Limb (tissue), 2 donors: Measurements from ENCODE around the gene KCNIP3.

Source experiments
- DNase-seq, 2 donors: peaks; one replicate each; pipeline ENCODE4 v3.0.0-alpha.2; 2016; ENCODE audit errors: extremely low spot score in 2 of 2

The KCNIP3 gene

DNA sequence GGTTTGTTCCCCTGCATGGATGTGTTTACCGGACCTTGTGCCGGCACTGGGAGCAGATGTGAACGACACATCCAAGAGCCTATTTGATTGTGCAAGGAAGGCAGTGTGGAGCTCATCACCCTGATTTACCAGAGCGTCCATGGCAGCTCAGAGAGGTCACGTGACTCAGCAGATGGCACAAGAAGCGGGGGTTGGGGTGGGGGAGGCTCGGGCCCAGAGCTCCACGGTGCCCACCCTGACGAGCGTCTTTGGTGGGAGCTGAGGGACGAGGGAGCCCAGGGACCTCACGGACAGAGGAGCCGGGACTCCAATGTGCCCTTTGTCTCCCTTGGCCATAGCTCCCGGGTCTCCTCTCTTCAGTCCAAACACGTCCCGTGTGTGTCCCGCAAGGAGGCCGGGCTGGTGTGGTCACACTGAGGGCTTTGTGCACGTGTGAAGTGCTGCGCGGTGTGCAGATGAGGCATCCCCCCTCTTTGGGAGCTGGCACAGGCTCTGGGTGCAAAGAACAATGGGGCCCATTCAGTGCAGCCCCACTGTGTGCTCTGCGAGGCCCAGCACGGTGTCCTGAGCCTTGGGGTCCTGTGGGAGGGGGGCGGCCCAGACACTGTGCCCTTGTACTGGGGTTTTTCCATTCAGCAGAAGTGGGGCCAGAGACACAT is 15.5 kb downstream of the KCNIP3 start:
- DNase-seq = no peak

DNA sequence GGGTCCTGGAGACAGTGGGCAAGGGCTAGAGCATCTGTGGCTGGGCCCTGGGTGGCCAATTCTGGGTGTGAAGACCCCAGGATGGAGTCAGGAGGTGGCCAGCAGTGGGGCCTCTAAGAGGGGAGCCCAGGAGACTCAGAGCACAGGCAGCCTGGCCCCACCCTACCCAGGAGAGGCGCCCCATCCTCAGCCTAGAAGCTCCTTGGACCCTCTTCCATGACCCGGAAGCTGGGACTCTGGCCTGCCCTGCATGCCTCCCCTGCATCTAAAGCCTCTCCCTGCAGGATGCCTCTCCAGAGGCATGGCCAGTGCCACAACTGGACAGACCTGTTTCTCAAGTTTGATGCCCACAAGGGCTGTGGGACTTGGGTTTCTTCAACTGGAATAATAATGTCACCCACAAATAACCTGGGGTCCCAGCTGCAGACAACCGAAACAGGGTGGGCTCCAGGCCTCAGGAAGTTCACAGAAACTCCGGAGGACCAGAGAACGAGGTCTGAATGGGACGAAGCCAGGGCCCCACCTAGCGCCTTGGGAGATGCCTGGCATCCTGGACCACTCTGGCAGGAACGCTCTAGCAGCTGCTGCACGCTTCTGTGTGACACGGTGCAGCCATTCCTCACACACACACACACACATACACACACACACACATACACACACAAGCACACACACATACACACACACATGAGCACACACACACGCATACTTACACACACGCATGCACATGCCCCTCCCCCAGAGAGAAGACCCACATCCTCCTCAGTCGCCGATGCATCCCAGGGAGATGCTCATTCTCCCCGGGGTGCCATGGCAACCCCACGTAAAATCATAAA is 16.4 kb downstream of the KCNIP3 start:
- no peak for DNase-seq

DNA sequence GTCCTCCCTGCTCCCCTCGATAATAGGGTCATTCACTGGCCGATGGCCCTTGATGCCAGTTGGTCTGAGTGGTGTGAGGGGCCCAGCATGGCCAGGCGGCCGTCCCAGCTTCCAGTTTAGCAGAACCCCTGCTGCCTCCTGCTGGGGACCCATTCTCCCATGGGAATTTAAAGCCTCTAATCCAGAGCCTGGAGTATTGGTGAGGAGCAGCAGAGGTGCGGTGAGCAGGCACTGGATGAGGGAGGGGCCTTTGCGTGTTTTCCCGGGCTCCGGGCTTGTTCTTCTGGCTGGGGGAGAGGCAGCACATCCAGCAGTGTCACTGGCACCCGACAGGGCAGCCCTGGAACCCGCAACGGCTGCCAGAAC is 17.4 kb downstream of the KCNIP3 start:
- no peak for DNase-seq

DNA sequence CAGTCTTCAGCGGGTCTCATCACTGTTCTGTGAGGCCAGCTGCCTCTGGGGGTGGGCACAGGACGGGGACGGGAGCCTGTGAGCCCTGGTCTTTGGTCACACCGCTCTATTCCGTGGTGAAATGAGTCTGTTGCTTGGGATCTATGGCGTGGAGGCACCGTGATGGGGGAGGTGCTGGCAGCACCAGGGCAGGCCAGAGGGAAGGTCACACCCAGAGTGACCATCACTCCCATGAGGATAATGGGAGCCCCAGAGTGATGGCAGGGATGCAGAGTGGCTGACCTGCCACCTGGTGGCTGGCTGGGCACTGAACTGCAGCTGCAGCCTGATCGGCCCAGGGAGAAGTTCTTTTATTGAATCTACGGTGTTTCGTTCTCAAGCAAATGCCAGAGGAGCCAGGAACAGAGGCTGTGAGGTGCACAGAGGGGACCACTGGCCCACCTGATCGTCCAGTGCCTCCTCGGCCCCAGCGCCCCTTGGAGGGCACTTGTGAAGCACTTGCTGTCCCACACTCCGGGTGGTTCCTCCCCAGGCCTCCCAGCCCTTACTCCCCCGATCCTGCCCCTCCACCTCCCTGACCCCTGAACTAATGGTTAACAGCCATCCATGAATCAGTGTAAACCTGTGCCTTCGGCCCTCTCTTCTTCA is 17.9 kb downstream of the KCNIP3 start:
- DNase-seq = no peak

DNA sequence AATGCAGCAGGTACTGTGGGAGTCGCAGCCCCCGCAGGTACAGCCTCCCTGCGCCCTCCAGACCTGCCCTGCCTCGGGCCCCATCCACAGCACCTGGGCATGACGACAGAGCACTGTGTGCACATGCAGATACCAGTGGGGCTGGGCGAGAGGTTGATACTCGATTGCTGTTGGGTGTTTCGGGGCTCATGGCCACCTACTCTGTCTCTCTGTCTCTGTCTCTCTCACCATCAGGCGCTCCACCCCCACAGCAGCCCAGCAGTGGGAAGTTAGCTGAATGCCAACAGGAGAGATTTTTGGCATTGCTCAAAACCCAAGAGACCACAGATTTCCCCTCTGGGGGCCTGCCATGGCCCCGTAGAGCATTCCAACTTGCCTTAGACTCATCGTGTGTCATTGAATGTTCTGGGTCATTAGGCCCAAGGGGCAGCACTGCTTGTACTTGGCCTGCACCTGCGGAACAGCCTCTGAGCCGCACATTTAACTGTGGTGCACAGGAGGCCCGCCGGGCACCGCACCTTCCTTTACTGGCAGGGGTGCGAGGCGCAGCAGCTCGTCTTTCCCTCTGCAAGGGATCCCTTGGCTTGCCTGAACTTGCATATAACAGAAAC is 18.8 kb downstream of the KCNIP3 start:
- no peak for DNase-seq

DNA sequence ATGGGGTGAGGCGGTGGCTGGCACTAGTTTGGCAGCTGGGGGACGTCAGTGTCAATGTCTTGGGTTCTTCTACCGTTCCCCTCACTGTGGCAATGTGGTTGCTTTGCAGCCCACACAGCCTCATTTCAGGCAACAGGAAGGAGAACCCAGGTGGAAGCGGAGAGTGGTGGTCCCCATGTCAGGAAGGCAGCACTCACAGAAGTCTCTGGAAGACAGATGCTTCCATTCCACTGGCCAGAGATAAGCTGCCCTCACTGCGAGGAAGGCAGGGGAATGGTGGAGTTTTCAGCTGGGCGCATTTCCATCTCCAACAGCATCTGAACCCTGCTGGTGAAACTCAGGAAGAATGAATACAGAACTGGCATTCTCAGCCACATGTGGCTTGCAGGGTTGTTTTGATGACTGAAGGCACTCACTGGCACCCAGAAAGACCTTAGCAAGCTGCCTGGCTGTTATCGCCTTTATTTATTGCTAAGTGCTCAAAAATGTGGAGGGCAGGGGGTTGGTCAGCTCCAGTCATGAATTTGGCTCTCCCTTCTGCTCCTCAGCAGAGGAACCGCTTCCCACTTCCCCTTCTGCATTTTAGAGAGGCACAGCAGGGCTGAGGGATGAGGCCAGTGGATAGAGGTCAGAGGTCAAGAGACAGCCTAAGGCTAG is 19.4 kb downstream of the KCNIP3 start:
- no peak for DNase-seq

DNA sequence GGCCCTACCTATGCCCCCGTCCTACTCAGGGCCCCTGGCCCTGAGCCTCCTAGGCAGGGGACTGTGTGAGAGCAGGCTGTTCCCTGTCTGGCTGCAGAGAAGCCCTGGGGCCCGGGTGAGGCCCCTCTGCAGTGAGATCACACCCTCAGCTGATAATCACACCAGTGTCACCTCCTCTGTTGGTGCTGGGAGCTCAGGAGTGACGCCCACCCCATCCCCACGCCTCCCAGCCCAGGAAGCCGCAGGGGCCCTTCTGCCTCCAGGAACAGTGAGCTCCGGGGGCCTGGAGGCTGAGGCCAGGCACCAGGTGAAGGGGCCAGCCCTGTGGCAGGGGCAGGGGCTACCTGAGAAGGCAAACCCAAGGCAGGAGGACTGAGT is 20.0 kb downstream of the KCNIP3 start:
- no peak for DNase-seq

DNA sequence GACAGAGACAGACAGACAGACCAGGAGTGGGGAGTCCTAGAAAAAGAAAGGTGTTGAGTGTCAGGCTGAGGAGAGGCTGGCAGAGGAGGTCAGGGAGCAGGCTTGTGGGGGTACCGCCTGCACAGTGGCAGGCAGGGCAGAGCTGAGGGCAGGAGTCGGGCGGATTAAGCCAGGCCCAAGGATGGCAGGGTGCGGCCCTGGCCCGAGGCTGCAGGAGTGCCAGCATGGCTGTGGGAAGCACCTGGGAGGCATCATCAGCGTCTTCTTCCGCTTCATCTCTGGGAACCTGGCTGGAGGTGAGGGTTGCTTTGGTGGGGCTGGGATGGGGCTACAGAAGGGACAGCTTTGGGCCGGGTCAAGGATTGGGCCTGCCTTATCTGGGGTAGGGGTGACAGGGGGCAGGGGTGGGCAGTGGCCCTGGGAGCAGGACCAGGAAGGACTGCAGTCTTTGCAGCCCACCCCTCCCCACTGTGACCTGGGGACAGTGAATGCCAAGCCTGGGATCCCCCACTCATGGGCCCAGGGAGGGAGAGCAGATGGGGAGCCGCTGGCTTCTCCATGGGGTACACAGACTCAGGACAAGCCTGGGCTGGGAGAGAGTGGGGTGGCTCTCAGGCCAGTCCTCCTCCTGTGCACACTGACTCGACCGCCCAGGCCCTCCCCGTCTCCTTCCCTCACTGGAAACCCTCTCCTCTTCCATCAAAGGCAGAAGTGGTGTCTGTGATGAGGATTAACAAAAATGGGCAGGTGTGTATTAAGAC is 20.7 kb downstream of the KCNIP3 start:
- DNase-seq = no peak

DNA sequence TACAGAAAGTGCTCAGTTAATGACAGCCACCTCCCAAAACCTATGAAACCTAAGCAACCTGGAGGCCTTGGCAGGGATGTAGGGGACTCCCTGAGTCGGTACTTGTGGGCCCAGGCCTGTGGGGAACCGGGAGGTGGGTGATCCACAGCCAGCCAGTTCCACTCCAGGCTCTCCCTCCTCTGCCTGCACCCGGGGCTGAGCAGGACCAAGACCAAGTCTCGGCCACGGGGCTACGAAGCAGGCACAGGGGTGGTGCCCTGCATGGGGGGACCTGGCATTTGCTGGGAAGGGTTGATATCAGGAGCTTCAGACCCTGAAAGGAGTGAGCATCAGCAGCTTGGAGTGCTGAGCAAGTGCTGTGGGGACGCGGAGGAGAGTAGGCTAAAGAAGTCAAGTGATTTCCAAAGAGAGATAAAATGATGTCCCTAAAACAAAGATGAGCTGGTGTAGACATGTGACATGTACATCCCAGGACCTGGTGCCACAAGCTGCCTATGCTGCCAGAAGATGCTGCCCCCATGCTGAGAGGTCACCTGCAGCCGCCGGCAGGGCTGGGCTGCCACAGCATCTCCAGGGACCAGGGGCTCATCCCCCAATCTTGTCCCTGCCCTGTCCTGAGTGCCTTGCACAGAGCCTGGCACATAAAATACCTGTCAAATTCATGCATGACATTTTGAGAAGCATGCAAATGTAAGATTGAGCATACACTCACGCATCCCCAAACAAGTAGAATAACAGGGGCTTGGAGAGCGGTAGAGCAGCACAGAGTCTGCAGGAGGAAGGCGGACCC is 21.5 kb downstream of the KCNIP3 start:
- DNase-seq = no peak

DNA sequence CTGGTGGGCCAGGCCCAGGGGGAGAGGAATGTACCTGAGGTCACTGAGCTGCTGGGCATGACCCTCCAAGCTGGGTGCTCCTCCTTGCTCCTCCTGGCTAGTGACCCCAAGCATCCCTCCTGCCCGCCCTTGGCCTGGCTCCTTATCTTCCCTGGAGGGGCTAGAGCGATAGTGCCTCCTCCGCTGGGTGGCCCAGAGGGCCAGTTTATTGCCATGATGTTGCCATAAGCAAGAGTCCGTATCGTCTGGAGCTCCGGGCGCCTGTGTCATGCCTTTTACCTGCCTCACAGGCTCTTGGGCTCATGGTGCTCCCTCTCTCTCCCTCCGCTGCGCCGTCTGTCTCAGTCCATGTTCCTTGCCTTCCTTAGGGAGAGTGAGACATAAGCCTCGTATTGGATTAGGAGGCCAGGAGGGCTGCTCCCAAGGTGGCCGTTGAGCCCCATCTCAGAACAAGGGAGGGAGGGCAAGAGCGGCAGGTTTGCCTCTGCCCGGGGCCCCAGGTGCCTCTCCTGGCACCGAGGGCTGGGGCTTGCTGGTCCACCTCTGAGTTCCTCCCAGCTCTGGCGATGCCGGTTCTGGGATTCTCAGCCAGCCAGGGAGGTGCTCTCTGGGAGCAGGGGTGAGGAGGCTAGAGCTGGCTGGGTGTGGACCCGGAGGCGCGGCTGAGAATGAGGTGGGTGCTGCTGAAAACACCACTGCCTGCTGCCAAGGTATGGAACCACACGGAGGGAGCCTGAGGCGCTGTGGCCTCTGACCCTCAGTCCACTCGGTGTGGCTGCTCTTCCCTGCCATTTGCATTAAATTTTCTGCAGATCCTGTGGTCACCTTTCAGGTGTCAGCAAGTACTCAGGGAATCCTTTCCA is 22.6 kb downstream of the KCNIP3 start:
- no peak for DNase-seq

DNA sequence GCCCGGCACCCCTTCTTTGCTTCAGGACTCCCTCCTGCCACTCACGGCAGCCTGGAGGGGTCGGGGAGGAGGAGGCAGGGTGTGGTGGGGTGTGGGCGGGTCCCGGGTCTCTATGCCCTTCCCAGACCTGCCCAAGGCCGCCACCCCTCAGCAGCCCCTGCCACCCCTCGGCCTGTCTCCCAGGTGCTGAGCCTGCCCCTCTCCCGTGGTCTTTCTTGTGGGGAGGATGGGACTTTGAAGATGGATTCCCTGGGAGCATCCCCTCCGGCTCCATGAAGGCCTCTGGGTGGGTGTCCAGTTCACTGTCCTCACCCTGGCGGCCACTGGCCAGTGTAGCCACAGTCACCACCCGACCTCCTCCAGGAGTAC is 23.2 kb downstream of the KCNIP3 start:
- DNase-seq = no peak

DNA sequence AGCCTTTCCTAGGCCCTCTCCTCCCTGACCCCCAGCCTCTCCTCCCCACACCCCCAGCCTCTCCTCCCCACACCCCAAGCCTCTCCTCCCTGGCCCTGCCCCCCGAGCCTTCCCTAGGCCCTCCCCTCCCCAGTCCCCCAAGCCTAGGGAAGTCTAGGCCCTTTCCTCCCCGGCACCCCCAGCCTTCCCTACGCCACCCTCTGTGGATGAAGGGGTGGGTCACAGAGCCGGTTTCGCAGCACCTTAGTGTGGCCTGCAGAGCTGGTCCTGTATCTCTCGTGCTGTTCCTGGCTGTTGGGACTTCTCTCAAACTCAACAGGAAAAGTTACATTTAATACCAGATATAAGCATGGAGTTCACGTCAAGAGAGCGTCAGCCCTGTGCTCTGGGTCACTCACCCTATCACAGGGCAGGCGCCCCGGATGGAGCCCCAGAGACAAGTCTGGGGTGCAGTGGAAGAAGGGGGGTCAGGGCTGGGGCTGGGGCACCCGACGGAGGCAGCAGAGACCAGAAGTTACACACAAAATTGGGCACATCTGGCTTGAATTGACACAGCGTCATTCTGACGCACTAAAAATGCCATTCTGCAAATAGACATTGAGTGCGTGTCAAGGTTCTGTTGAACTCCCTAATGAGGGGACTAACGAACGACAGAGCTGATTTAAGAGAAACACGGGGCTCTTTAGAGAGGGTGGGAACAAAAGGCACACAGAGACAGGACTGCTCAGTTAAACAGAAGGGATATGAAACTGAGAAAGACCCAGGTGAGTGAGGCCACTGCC is 24.0 kb downstream of the KCNIP3 start:
- DNase-seq = no peak

DNA sequence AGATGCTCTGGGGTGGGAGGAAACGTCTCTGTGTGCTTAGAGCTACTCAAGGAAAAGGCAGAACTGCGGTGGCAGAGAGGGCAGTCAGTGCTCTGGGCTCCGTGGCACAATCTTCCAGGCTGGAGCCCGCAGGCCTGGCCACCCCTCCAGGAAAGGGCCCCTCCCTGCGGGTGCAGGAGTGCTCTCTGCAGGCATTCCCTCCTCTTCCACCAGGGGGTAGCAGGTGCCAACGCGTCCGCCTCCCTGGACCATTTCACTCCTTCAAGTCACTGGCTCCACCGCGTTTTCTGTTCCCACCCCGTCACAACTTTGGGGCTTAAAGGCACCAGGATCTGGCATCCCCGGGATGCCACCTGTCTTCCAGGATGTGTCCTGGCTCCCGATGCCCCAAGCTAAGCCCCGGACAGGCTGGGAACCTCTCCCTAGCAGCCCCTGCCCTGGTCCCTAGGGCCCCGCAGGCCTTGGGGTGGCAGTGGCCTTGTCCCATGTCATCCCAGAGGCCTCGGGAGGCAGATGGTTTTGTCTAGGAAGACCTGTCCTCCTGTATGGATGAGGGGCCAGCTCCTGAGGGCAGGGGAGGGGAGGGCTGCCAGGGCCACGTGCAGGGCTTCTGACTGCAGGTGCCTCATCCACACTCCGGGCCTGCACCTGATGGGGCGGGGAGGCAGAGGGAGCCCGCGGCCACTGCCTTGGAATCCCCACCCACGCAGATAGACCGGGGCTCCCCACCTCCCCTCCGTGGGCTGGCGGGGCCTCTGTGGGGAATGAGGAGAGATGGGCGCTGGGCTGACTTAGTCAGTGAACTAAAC is 26.4 kb downstream of the KCNIP3 start:
- no peak for DNase-seq

DNA sequence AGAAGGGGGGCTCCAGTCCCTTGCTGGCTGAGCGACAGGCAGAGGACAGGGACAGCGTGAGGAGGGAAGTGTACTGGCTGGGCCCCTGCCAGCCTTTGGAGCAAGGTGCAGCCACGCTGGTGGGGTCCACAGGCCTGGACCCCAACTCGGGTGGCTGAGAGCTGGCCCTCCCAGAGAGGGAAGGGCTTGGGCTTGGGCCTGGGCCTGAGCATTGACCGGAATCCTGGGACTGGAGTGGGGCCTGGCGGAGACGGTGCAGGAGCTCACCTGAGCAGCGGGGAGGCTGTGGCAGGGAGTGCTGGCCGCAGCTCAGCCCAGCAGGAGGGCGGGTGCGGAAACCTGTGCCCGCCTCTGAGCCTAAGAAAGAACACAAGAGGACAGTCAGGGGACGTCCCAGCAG is 27.9 kb downstream of the KCNIP3 start:
- no peak for DNase-seq

DNA sequence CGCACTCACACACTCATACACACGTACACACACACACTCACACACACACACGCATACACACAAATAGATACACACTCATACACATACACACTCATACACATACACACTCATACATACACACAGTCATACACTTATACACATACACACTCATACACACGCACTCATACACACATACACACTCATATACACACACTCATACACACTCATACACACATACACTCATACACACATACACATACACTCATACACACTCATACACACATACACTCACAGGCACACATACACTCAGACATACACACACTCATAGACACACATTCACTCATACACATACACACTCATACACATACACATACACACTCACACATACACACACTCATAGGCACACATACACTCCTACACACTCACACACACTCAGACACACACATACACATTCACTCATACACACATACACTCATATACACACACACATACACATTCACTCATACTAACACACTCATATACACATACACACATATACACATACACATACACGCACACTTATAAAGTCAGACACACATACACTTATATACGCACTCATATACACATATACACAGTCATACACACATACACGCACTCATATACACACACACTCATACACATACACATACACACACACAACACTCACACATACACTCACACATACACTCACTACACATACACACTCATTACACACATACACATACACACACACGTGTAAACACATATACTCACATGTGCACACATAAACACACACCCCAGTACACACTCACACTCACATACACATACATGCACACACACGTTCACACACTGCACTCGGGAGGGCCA is 28.7 kb downstream of the KCNIP3 start:
- no peak for DNase-seq

DNA sequence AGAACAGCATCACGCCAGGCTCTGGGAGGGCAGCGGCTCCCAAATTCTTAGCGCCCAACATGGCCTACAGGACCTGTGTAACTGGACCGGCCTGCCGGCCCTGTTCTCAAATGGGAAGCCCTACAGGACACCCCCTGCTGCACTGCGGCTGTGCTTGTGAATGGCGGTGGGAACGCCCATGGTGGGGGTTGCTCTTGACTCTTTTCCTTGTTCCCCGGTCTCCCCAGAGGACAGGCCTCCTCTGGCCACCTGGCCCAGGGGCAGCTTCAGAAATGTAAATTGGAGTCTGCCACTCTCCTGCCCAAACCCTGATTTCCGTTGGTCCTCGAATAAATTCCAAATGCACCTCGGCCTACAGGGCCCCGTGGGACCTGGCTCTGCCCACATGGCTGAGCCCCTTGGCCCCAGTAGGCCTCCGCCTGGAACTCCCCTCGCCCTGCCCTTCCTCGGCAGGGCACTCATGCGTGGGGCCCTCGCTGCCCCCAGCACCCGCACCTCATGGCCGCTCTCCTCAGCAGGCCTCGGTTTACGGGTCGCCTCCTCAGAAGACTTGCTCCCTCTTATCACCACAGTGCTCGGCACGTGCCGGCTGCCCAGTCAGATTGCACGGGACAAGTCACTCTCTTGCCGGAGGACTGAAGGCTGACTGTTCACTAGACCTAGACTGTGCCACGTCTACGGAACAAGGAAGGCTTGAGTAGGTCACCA is 29.4 kb downstream of the KCNIP3 start:
- DNase-seq = no peak
